ENCODE data around the gene C2CD4A. TPM values are rescaled to one million over a fixed set of nuclear protein-coding genes. Genes with fewer than 3 reads are reported as not detected.

Gene C2CD4A
- total RNA-seq, 1 experiment from 2014 or later, result not detected

GRCh38 chr15:62093809-62094208 lies 27.0 kb downstream of the C2CD4A start:
- TF ChIP-seq SRF (IDR thresholded peaks at IDR 0.05; ENCODE audit: low read depth), result no peak
- no peak for TF ChIP-seq SIN3A (IDR thresholded peaks at IDR 0.05; ENCODE audit: low read depth)
- no peaks in the 10 kb centered on the region for H3K27me3 ChIP-seq (ENCODE audit: insufficient read depth, low read length)
- no peak for ATAC-seq

GRCh38 chr15:62094388-62094787 lies 27.6 kb downstream of the C2CD4A start:
- H2AFZ ChIP-seq (ENCODE audit: low read depth, low read length, poor library complexity, severe bottlenecking), result no peak overlapping the region
- TF ChIP-seq RAD21 (IDR thresholded peaks at IDR 0.05; ENCODE audit: low read depth) (no peak), EGR1 (IDR thresholded peaks at IDR 0.05; ENCODE audit: low read depth) (no peak), SP1 (IDR thresholded peaks at IDR 0.05; ENCODE audit: low read depth) (no peak)
- ATAC-seq, result no peak

More at GRCh38 chr15:62093809-62094208, 27.0 kb downstream of the C2CD4A start:
- Histone ChIP-seq H3K9me3 (ENCODE audit: control insufficient read depth in 1 of 2, insufficient read depth in 1 of 2, low read depth in 1 of 2, low read length in 2 of 2) (no peaks in the 10 kb centered on the region), H3K4me3 (replicated peaks in 1 of 2; ENCODE audit: low read depth in 1 of 2, low read length in 2 of 2) (no peak overlapping the region), H3K9me2 (ENCODE audit: insufficient read depth) (no peaks in the 10 kb centered on the region), H3K36me3 (ENCODE audit: control insufficient read depth in 1 of 2, insufficient read depth in 2 of 2, low read length in 2 of 2) (no peaks in the 10 kb centered on the region; a peak in 1 of 4 replicates), H3K9ac (ENCODE audit: low read length) (no peak overlapping the region), H3K4me2 (ENCODE audit: low read length) (no peak overlapping the region), H2AFZ (ENCODE audit: low read depth, low read length, poor library complexity, severe bottlenecking) (no peak overlapping the region), H4K20me1 (ENCODE audit: insufficient read depth) (no peaks in the 10 kb centered on the region), H3K27ac (ENCODE audit: low read depth, low read length) (no peak overlapping the region), H3K4me1 (ENCODE audit: control insufficient read depth in 1 of 2, insufficient read depth in 2 of 2, low read length in 2 of 2) (no peaks in the 10 kb centered on the region), H3K79me2 (ENCODE audit: insufficient read depth, low read length) (no peaks in the 10 kb centered on the region)
- DNase-seq (ENCODE audit: low read depth, low spot score), result no peak
- no TSS peak for BruUV-seq (replicated peaks)
- intact Hi-C loops (cut with micrococcal nuclease), result no loop called here
- ChIA-PET POLR2A (no interaction called here), CTCF (no interaction called here), RAD21 (ENCODE audit: low non-redundant PET in 1 of 2, low total read pairs in 2 of 2, uncharacterized antibody in 2 of 2, unreplicated experiment in 2 of 2) (no interaction called here)

More at GRCh38 chr15:62094388-62094787, 27.6 kb downstream of the C2CD4A start:
- H3K4me2 ChIP-seq (ENCODE audit: low read length), result no peak overlapping the region
- no peaks in the 10 kb centered on the region; a peak in 1 of 4 replicates for H3K36me3 ChIP-seq (ENCODE audit: control insufficient read depth in 1 of 2, insufficient read depth in 2 of 2, low read length in 2 of 2)
- no peak overlapping the region for H3K27ac ChIP-seq (ENCODE audit: low read depth, low read length)
- H3K4me1 ChIP-seq (ENCODE audit: control insufficient read depth in 1 of 2, insufficient read depth in 2 of 2, low read length in 2 of 2), result no peaks in the 10 kb centered on the region
- H3K27me3 ChIP-seq (ENCODE audit: insufficient read depth, low read length), result no peaks in the 10 kb centered on the region
- no peaks in the 10 kb centered on the region for H3K9me2 ChIP-seq (ENCODE audit: insufficient read depth)
- POLR2A ChIA-PET, result no interaction called here
- CTCF ChIA-PET, result no interaction called here
- no peaks in the 10 kb centered on the region for H4K20me1 ChIP-seq (ENCODE audit: insufficient read depth)
- no peak for DNase-seq (ENCODE audit: low read depth, low spot score)
- H3K79me2 ChIP-seq (ENCODE audit: insufficient read depth, low read length), result no peaks in the 10 kb centered on the region
- BruUV-seq (replicated peaks), result no TSS peak
- H3K9me3 ChIP-seq (ENCODE audit: control insufficient read depth in 1 of 2, insufficient read depth in 1 of 2, low read depth in 1 of 2, low read length in 2 of 2), result no peaks in the 10 kb centered on the region
- intact Hi-C loops (cut with micrococcal nuclease), result no loop called here
- no peak overlapping the region for H3K9ac ChIP-seq (ENCODE audit: low read length)
- no peak overlapping the region for H3K4me3 ChIP-seq (replicated peaks in 1 of 2; ENCODE audit: low read depth in 1 of 2, low read length in 2 of 2)
- RAD21 ChIA-PET (ENCODE audit: low non-redundant PET in 1 of 2, low total read pairs in 2 of 2, uncharacterized antibody in 2 of 2, unreplicated experiment in 2 of 2), result no interaction called here
